Liver (tissue), 3 donors: ENCODE measurements around the gene SMC2.

Source experiments
- JUND ChIP-seq, 2 donors: IDR thresholded peaks; 2 replicates each; pipeline ENCODE4 v1.6.1; 2016; ENCODE audit warnings: antibody characterized with exemption in 2 of 2
- RXRA ChIP-seq, 2 donors: IDR thresholded peaks; 2 replicates each; pipeline ENCODE4 v1.6.1; 2017 to 2018; ENCODE audit warnings: antibody characterized with exemption in 2 of 2, mild to moderate bottlenecking in 1 of 2
- TAF1 ChIP-seq: conservative IDR thresholded peaks from 2 replicates; pipeline ENCODE4 v1.6.1; 2016; ENCODE audit warnings: antibody characterized with exemption, mild to moderate bottlenecking
- YY1 ChIP-seq: IDR thresholded peaks from 2 replicates; pipeline ENCODE4 v1.6.1; 2016; ENCODE audit warnings: antibody characterized with exemption, mild to moderate bottlenecking
- TF ChIP-seq, protein P1 (sequence below): fragments of 150-350 bp; IDR thresholded peaks from 2 replicates; pipeline ENCODE4 v1.5.1; 2017; ENCODE audit warnings: improper control_type of control experiment, low read depth, low read length; ENCODE audit not compliant: missing input control
- TF ChIP-seq, protein P2 (sequence below): IDR thresholded peaks from 2 replicates; pipeline ENCODE4 v1.6.1; 2016; ENCODE audit warnings: antibody characterized with exemption, mild to moderate bottlenecking
- donor health status: healthy.
- donor health status: healthy.

GRCh38 chr9:104094534-104095015 is 466 bp downstream of the SMC2 start:
- TF ChIP-seq, protein P1, sequence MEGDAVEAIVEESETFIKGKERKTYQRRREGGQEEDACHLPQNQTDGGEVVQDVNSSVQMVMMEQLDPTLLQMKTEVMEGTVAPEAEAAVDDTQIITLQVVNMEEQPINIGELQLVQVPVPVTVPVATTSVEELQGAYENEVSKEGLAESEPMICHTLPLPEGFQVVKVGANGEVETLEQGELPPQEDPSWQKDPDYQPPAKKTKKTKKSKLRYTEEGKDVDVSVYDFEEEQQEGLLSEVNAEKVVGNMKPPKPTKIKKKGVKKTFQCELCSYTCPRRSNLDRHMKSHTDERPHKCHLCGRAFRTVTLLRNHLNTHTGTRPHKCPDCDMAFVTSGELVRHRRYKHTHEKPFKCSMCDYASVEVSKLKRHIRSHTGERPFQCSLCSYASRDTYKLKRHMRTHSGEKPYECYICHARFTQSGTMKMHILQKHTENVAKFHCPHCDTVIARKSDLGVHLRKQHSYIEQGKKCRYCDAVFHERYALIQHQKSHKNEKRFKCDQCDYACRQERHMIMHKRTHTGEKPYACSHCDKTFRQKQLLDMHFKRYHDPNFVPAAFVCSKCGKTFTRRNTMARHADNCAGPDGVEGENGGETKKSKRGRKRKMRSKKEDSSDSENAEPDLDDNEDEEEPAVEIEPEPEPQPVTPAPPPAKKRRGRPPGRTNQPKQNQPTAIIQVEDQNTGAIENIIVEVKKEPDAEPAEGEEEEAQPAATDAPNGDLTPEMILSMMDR = no peak
- no peak for TF ChIP-seq JUND (IDR thresholded peaks at IDR 0.05)
- TF ChIP-seq, protein P2, sequence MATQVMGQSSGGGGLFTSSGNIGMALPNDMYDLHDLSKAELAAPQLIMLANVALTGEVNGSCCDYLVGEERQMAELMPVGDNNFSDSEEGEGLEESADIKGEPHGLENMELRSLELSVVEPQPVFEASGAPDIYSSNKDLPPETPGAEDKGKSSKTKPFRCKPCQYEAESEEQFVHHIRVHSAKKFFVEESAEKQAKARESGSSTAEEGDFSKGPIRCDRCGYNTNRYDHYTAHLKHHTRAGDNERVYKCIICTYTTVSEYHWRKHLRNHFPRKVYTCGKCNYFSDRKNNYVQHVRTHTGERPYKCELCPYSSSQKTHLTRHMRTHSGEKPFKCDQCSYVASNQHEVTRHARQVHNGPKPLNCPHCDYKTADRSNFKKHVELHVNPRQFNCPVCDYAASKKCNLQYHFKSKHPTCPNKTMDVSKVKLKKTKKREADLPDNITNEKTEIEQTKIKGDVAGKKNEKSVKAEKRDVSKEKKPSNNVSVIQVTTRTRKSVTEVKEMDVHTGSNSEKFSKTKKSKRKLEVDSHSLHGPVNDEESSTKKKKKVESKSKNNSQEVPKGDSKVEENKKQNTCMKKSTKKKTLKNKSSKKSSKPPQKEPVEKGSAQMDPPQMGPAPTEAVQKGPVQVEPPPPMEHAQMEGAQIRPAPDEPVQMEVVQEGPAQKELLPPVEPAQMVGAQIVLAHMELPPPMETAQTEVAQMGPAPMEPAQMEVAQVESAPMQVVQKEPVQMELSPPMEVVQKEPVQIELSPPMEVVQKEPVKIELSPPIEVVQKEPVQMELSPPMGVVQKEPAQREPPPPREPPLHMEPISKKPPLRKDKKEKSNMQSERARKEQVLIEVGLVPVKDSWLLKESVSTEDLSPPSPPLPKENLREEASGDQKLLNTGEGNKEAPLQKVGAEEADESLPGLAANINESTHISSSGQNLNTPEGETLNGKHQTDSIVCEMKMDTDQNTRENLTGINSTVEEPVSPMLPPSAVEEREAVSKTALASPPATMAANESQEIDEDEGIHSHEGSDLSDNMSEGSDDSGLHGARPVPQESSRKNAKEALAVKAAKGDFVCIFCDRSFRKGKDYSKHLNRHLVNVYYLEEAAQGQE = no peak
- no peak for TF ChIP-seq TAF1
- TF ChIP-seq RXRA (IDR thresholded peaks at IDR 0.05) = no peak
- no peak for TF ChIP-seq YY1
